NCI-H2227 (cell line): ENCODE results near the gene USP35.

ENCODE experiments used
- DNase-seq: peaks from one replicate; lab custom pipeline; 2025; ENCODE audit not compliant: unreplicated experiment; lab: John Stamatoyannopoulos, UW

USP35 gene

DNA sequence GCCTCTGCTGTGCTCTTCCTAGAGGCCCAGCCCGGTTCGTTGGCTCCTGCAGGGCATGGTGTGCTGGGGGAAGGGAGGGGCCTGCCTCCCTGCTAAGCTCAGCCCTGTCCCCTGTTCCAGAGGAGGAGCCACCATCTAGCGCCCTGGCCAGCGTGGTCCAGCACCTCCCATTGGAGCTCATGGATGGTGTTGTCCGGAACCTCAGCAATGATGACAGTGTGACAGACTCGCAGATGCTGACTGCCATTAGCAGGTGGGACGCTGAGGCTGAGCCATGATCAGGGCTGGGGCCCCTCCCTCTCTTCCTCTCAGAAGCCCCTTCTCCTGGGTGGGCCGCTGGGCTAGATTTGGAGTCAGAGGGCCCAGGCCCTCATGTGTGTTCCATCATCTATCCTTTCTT lies 9.1 kb downstream of the USP35 start:
- no peak for DNase-seq

DNA sequence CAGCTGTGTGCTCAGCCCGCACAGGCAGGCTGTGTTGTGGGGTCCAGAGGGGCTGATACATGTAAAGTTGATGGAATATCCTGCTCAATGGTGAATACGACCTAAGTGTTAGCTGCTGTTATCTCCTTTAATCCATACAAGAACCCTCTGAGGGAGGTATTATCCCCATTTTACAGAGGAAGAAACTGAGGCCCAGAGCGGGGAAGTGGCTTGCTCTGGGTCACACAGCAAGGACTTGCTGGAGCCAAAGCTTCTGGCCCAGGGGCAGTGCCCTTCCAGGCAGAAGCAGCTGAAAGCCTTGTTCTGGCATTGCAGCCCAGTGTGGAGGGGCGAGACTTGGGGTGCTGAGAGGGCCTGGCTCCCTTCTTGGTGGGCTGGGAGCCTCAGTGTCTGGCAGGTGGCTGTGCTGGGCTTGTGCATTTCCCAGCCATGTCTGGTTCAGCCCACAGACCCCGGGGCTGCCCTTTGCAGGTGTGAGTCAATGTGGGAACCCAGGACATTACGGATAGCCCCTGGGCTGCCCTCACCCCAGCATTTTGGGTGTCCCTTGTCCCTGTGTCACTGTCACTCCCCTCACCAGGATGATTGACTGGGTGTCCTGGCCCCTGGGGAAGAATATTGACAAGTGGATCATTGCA lies 10.4 kb downstream of the USP35 start:
- no peak for DNase-seq

DNA sequence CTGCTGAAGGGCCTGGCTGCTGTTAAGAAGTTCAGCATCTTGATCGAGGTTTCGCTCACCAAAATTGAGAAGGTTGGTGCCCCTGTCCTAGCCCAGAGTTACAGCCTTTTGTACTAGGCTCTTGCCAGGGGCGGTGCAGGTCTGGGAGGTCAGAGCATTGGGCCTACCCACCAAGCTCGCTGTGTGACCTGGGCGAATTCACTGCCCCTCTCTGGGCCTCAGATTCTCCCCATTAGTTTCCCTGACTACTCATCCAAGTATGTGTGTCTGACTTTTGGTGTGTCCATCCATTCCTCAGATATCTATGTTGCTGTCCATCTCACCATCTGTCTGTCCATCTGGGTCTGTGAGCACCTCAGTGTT lies 10.9 kb downstream of the USP35 start:
- no peak for DNase-seq

DNA sequence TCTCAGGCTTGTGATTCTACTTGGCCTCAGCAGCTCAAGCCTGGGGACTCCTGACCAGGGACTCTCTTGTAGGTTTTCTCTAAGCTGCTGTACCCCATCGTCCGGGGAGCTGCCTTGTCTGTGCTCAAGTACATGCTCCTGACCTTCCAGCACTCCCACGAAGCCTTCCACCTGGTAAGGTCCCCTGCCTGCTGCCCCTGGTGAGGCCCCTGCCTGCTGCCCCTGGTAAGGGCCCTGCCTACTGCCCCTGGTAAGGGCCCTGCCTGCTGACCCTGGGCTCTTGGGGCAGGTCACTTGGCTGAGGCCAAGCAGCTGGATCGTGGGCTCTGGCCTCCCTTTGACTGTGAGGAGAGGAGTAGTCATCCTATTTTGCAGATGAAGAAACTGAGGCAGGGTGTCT lies 11.3 kb downstream of the USP35 start:
- no peak for DNase-seq

DNA sequence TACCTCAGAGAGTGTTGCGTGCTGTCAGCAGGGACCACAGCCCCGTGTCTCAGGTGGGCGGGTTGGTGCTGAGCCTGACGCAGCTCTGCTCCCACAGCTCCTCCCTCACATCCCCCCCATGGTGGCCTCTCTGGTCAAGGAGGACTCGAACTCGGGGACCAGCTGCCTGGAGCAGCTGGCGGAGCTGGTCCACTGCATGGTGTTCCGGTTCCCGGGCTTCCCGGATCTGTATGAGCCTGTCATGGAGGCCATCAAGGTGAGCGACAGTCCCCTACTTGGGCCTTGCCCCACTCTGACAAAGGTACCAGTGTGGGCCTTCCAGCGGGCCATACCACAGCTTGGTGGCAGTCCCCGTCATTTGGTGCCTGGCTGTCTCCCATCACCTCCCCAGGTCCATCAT lies 11.8 kb downstream of the USP35 start:
- DNase-seq, result no peak

DNA sequence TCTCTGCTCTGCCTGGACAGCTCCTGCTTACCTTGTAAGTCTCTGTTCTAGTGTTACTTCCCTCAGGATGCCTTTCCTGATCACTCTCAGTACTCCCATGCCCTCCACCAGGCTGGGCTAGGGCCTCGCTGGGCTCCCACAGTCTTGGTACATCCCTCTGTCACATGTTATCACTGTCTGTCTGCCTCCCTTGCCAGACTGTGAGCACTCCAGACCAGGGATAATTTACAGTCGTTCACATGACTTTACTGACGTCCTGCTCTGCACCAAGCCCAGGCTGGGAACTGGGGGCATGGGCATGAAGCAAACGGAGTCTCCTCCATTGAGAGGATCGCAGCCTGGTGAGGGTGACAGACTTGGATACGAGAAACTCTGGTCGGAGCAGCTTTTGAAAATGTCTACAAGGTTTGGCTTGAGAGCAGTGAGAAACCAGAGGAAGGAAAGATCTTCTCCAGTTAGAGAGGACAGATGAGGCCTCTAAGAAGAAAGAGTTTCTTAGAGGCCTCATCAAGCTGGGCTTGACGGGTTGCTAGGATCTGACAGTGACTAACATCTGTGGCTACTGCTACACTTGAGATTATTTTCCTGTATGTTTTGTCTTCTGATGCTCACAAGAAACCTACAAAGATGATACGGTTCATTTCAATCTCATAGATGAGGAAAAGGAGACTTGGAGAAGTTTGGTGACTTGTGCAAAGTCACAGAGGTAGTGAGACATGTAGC lies 12.5 kb downstream of the USP35 start:
- no peak for DNase-seq

DNA sequence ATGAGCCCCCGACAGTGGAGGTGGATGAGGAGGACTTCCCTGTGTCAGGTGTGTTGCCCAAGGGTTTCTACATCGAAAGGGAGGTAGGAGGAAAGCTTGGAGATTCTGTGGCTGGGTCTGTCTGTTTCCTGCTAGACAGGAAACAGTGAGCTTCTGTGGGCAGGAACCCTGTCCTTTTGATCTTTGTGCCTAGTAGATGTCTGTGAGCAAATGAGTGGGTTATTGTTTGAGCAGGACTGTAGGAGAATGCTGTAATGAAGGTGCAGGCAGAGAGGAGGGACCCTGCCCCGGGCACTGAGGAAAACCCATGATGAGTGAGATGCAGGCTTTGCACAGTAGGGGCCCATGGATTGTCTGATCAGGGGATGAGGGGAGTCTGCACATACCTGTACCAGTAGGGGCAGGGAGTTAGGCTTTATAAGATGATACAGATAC lies 14.0 kb downstream of the USP35 start:
- DNase-seq, result no peak

DNA sequence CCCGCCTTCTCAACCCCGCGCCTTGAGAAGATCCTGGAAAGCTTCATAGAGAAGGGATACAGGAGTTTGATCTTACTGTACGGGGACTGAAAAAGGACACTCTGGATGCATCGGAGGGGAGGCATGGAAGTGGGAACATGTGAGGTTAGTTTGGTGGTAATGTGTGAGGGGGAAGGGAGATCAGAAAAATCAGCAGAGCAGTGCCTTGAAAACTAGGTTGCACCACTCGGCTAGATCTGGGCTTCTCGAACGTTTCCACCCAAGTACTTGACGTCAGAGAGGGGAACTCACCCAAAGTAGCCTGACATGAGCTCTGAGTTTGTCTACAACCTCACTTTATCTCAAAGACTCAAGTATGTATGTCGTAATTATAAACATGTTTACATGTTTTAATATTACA lies 14.5 kb downstream of the USP35 start:
- no peak for DNase-seq

DNA sequence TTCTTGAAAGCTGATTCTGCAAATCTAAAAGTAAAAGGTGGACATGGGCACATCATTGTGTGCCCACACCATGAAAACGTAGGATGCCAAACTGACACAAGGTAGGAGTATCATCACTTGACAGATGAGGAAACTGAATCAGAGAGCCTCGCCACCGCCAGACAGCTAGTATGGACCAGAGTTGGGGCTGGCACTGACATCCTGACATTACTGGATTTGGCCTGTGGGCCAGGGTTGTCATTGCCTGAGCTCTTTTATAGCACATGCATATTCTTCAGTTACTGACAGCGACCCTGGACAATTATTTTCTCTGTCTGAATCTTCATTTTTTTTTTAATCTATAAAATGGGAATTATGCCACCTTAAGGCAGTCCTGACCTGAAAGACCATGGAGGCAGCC lies 16.5 kb downstream of the USP35 start:
- DNase-seq, result no peak

DNA sequence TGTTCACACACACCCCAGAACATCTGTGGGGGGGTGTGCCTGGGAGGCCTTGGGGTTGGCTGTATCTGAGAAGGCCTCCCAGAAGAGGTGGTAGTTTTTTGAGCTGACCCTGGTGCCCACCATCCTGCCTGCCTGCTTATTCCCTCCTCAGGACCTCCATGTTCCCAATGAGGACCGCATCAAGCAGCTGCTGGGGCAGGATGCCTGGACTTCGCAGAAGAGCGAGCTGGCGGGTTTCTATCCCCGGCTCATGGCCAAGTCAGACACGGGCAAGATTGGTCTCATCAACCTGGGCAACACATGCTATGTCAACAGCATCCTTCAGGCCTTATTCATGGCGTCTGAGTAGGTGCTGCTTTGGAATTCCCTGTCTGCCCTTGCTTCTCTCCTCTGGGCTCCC lies 17.0 kb downstream of the USP35 start:
- no peak for DNase-seq

DNA sequence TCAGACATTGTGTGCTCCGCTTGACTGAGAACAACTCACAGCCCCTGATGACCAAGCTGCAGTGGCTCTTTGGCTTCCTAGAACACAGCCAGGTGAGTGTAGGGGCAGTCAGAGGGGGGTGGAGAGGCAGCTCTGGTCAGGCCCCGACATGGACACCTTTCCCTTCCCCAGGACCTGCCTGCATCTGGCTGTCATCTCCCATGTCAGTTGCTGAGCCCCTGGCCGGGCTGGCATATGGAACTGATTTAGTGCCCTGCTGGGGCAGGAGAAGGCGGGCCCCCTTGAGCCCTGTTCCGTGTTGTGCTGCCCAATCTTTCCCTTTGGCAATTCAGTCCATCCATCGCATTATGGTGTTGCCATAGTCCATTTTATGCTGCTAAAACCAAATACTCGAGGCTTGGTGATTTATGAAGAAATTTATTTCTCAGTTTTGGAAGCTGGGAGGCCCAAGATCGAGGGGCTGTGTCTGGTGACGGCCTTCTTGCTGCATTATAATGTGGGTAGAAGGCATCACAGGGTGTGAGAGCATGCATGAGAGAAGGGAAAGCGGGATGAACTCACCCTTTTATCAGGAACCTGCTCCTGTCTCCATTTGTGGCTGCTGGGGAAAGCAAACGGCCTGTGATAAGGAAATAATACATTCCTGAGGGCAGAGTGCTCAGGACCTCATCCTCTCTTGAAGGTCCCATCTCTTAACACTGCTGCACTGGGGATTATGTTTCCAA lies 19.0 kb downstream of the USP35 start:
- no peak for DNase-seq

DNA sequence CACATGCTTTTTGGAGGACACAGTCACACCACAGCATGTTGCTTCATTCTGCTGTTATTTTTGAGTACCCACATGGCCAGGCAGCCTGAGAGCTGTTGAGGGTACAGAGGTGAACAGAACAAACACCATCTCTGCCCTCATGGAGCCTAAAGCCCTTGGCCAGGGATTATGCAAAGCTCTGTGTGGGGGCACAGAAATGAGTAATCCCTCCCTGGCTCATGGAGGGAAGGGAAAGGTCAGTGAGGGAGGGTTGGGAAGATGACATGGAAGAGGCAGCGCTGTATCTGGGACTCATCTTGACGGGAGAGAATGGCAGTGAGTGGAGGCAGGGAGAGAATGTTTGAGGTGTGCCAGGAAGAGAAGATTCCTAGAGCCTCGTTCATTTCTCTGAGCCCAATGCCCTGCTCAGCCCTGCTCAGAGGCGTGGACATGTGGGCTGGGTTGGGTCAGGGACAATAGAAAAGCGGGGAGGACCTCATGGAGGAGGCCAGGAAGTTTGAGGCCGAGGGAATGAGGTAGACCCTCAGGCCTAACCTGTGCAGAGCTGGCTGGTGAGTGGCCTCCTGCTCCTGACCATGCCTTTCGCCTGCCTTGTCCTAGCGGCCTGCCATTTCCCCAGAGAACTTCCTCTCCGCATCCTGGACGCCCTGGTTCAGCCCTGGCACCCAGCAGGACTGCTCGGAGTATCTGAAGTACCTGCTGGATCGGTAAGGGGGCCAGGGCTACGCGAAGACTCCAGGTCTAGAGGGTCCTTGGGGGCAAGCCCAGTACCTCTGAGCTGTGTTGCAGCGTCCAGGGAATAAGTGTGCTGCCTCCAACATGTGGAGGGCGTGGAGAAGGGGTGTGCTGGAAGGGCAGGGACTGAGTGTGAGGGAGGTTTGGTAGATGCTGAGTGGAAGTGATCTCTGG lies 19.8 kb downstream of the USP35 start:
- no peak for DNase-seq

DNA sequence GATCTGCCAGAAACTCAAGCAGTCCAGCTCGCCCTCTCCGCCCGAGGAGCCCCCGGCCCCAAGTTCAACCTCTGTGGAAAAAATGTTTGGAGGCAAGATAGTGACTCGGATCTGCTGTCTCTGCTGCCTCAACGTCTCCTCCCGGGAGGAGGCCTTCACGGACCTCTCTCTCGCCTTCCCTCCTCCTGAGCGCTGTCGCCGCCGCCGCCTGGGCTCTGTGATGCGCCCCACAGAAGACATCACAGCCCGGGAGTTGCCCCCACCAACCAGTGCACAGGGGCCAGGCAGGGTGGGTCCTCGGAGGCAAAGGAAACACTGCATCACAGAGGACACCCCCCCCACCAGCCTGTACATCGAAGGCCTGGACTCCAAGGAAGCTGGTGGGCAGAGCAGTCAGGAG lies 20.8 kb downstream of the USP35 start:
- DNase-seq, result no peak

DNA sequence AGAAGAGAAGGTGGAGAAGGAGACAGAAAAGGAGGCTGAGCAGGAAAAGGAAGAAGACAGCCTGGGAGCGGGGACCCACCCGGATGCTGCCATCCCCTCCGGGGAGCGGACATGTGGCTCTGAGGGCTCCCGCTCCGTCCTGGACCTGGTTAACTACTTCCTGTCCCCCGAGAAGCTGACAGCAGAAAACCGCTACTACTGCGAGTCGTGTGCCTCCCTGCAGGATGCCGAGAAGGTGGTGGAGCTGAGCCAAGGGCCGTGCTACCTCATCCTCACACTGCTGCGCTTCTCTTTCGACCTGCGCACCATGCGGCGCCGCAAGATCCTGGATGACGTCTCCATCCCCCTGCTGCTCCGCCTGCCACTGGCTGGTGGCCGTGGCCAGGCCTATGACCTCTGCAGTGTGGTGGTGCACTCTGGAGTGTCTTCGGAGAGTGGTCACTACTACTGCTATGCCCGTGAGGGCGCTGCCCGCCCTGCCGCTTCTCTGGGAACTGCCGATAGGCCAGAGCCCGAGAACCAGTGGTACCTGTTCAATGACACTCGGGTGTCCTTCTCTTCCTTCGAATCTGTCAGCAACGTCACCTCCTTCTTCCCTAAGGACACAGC lies 21.4 kb downstream of the USP35 start:
- DNase-seq, result no peak

DNA sequence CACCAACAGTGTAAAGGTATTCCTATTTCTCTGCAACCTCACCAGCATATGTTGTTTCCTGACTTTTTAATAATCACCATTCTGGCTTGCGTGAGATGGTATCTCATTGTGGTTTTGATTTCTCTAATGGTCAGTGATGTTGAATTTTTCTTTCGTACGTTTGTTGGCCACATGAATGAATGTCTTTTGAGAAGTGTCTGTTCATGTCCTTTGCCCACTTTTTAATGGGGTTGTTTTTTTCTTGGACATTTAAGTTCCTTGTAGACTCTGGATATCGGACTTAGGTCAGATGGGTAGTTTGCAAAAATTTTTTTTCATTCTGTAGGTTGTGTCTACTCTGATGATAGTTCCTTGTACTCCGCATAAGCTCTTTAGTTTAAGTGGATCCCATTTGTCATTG lies 22.8 kb downstream of the USP35 start:
- DNase-seq, result no peak

DNA sequence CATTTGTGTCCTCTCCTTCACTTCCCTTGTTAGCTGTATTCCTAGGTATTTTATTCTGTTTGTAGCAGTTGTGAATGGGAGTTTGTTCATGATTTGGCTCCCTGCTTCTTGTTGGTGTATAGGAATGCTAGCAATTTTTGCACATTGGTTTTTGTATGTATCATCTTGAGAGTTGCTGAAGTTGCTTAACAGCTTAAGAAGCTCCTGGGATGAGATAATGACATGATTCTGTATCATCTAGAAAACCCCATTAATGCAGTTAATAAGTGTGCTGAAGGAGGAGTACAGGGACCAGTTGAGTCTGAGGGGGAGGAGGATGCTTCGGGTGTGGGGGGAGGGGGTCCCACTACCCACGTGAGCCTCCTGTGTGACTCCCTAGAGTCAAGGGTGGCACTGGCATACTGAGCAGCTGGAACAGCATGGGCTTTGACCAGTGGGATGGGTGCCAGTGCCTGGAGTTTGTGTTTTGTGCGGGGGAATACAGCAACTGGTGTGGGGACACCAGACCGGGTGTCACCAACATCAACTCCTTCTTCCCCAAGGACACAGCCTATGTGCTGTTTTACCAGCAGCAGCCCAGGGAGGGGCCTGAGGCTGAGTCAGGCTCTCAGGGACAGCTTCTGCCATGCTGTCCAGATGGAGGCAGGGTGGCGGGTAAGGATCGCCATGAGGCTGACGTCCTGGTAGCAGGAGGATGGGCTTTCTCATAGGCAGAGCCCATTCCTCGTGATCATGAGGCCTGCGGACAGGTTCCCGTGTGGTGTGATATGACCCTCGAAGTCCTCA lies 24.1 kb downstream of the USP35 start:
- no peak for DNase-seq

DNA sequence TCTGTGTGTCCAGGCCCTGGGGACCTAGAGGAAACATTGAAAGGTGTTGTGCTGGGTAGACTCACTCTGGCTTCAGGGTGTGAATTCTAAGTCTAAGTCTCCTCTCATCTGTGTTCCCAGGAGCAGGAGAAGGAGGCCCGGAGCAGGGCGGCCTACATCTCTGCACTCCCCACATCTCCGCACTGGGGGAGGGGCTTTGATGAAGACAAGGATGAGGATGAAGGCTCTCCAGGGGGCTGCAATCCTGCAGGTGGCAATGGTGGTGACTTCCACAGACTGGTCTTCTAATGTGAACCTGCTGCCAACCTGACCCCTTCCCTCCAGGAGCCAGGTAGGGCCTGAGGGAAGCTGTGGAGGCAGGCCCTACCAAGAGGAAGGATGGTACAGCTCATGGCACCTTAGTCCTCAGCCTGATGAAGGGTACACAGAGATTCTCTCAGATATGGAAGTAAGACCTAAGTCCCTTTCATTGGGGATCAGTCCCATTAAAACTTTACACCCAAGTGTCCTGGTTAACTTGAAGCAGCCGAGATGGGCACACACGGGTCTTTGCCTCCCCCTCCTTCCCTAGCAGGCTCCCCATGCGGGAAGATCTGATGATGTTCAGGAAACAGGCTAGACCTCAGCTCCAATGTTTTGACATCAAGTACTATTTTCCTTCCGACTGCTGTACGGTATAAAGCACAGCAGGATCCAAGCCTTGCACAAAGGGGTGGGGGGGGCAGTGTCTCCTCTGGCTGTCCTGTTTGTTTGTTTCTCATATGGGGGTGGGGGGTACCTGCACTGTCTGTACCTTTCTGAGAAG lies 25.0 kb downstream of the USP35 start:
- DNase-seq, result no peak

DNA sequence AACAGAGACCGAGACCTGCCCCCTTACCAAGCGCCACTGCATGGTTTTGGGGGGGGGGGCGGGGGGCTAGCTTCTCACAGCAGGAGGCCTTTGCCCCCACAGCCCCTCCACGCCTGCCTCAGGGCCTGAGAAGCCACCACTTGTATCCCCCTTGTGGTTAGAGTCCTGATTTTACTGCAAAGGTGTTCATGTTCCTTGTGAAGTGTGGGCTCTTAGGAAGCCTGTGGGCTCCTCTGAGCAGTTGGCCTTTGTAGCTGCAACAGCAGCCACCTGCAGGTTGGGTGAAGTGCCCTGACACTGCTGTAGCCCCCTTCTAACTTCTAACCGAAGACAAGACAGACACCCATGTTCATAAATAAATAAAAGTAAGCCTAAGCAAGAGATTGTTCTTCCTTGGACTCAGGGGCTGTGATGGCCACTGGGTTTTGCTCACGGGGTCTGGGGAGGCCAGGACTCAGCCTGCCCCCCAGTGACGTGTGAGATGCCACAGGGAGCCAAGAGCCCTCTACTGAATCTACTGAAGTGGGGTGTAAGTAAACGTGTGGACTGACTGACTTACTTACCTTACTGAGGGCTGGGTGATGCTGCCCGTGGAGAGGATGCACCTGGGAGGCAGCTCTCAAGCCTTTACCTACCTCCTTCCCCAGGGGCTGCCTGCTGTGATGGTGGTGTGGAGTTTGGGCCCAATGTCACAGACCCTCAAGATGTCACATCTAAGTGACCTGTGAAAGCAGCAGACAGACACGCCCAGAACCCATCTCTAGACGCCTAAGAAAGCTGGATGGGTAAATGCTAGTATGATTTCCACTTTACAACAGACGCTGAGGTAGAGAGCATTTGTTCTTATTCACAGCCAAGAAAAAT lies 25.8 kb downstream of the USP35 start:
- no peak for DNase-seq
